Lung (tissue), 12 donors: Measurements from ENCODE around the gene SEPTIN3. TPM values are rescaled to one million over a fixed set of nuclear protein-coding genes. Genes with fewer than 3 reads are reported as not detected.

Experiments
- ATAC-seq: fragments of 200-7000 bp; cut with Tn5 transposase; one replicate; pipeline ENCODE4 v1.9.1; 2020; ENCODE audit warnings: moderate number of reproducible peaks; ENCODE audit not compliant: insufficient read depth, low FRiP score
- DNase-seq, 3 donors: peaks; one replicate each; pipeline ENCODE4 v3.0.0-alpha.2; 2013 to 2017
- H3K27ac ChIP-seq, 2 donors: one replicate each; pipeline ENCODE4 v1.5.1; 2013; ENCODE audit warnings: mild to moderate bottlenecking in 2 of 2, moderate library complexity in 2 of 2, control low read depth in 1 of 2, inconsistent platforms in 1 of 2, low read depth in 1 of 2, low read length in 1 of 2
- H3K27me3 ChIP-seq, 3 donors: one replicate each; pipeline ENCODE4 v1.5.1; 2013; ENCODE audit warnings: low read length in 2 of 3; ENCODE audit not compliant: control insufficient read depth in 3 of 3, insufficient read depth in 3 of 3
- H3K36me3 ChIP-seq, 4 donors: one replicate each; pipeline ENCODE4 v1.5.1; 2013; ENCODE audit warnings: low read length in 4 of 4, mild to moderate bottlenecking in 1 of 4, moderate library complexity in 1 of 4; ENCODE audit not compliant: control insufficient read depth in 4 of 4, insufficient read depth in 4 of 4
- H3K4me1 ChIP-seq, 5 donors: one replicate each; pipeline ENCODE4 v1.5.1; 2013; ENCODE audit warnings: low read length in 5 of 5, mild to moderate bottlenecking in 2 of 5, moderate library complexity in 1 of 5; ENCODE audit not compliant: control insufficient read depth in 5 of 5, insufficient read depth in 5 of 5
- H3K4me3 ChIP-seq: one replicate; pipeline ENCODE4 v1.5.1; 2013; ENCODE audit warnings: mild to moderate bottlenecking, control low read depth, moderate library complexity
- H3K9ac ChIP-seq, 2 donors: one replicate each; pipeline ENCODE4 v1.5.1; 2013; ENCODE audit warnings: low read length in 2 of 2, control low read depth in 1 of 2; ENCODE audit not compliant: insufficient read depth in 1 of 2
- H3K9me3 ChIP-seq, 4 donors: one replicate each; pipeline ENCODE4 v1.5.1; 2013; ENCODE audit warnings: low read length in 3 of 4, mild to moderate bottlenecking in 1 of 4, moderate library complexity in 1 of 4; ENCODE audit not compliant: control insufficient read depth in 4 of 4, insufficient read depth in 3 of 4
- CTCF ChIP-seq: IDR thresholded peaks from 2 replicates; pipeline ENCODE4 v1.5.1; 2012; ENCODE audit warnings: mild to moderate bottlenecking; ENCODE audit errors: control extremely low read depth, extremely low read depth
- WGBS, 2 donors: extraction: QIAGEN DNeasy Blood & Tissue Kit; methylation state at CpG; one replicate each; pipeline ENCODE4 v1.1.7; 2013; 5-methylcytosine and 5-hydroxymethylcytosine counted together
- polyA plus RNA-seq, 2 donors: library from polyadenylated mRNA; stranded (reverse); fragments of 200-250 nt; gene quantifications; one replicate each; pipeline ENCODE4 v1.2.1, GENCODE V29; 2013
- total RNA-seq, 2 donors: library from RNA; depleted of rRNA in 1 of 2; stranded (reverse); fragments of >200 nt in 1 of 2; gene quantifications; one replicate each; pipeline ENCODE4 v1.2.1, GENCODE V29; 2014 to 2021
- donor health status: control.
- donor health status: control.
- donor health status: Bipolar disorder and iron deficiency.
- donor health status: healthy.
- donor health status: DM: yes; HTN: yes; CAD: no.

The SEPTIN3 gene
- total and polyA plus RNA-seq, 4 donors, result 0.31 to 1.3 (median 0.56) TPM

GRCh38 chr22:41979423-41980250 lies 10.4 kb downstream of the SEPTIN3 start:
- 88 to 90% methylated on average over 9 of the region's 9 CpGs for WGBS, 2 donors

DNA sequence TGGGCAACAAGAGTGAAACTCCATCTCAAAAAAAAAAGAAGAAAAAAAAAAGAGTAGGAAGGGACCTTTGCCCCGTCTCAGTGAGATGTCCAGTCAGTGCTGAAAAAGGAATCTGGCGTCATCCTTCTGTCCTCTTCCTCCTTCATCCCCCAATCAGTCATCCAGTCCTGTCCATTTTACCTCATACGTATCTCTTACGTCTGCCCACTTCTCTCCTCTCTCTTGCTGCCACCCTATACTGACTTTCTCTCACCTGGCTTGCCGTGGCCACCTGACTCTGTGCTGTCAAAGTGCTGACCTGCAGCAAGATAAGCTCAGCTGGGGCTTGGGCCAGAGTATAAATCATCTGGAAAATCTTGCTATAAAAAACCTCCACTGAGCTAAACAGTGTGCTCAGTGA lies 13.6 kb downstream of the SEPTIN3 start:
- Histone ChIP-seq H3K27me3 (peaks cover 0 to 5% (median 4%) of the 10 kb centered on the region in 3 donors), H3K36me3 (no peaks in the 10 kb centered on the region), H3K9ac (no peak overlapping the region), H3K9me3 (no peaks in the 10 kb centered on the region), H3K27ac (no peak overlapping the region), H3K4me3 (no peak overlapping the region), H3K4me1 (no peaks in the 10 kb centered on the region)
- no peak for TF ChIP-seq CTCF
- ATAC-seq (no peak), DNase-seq (no peak)
- 67 to 76% methylated on average over 5 of the region's 5 CpGs for WGBS, 2 donors

More at GRCh38 chr22:41979423-41980250, 10.4 kb downstream of the SEPTIN3 start:
- no peak for TF ChIP-seq CTCF
- Histone ChIP-seq H3K4me3 (no peak overlapping the region), H3K9me3 (no peaks in the 10 kb centered on the region), H3K27ac (no peak overlapping the region), H3K36me3 (no peaks in the 10 kb centered on the region), H3K27me3 (peaks cover 0 to 29% (median 23%) of the 10 kb centered on the region in 3 donors), H3K4me1 (peaks cover 0 to 11% (median 5%) of the 10 kb centered on the region in 5 donors), H3K9ac (no peak overlapping the region)
- DNase-seq (no peak), ATAC-seq (no peak)

GRCh38 chr22:41983513-41984405 lies 14.5 kb downstream of the SEPTIN3 start:
- DNase-seq (no peak), ATAC-seq (no peak)
- TF ChIP-seq CTCF, result no peak
- WGBS, 2 donors, result 61 to 65% methylated on average over 6 of the region's 6 CpGs
- Histone ChIP-seq H3K27ac (no peak overlapping the region), H3K36me3 (no peaks in the 10 kb centered on the region), H3K9ac (no peak overlapping the region), H3K27me3 (no peaks in the 10 kb centered on the region), H3K4me3 (no peak overlapping the region), H3K4me1 (no peaks in the 10 kb centered on the region), H3K9me3 (no peaks in the 10 kb centered on the region)
